ENCODE measurements around the gene KANSL1. TPM values are rescaled to one million over a fixed set of nuclear protein-coding genes. Genes with fewer than 3 reads are reported as not detected.
A peak's percentile ranks its signal among the peaks of the same experiment; 100 is the strongest.

Gene KANSL1
- total and polyA plus RNA-seq, 9 of the 15 experiments (the other 6 are each of a cell fraction or from before 2014, with no cell fraction given), result 3.6 to 55.4 (median 31.8) TPM

DNA sequence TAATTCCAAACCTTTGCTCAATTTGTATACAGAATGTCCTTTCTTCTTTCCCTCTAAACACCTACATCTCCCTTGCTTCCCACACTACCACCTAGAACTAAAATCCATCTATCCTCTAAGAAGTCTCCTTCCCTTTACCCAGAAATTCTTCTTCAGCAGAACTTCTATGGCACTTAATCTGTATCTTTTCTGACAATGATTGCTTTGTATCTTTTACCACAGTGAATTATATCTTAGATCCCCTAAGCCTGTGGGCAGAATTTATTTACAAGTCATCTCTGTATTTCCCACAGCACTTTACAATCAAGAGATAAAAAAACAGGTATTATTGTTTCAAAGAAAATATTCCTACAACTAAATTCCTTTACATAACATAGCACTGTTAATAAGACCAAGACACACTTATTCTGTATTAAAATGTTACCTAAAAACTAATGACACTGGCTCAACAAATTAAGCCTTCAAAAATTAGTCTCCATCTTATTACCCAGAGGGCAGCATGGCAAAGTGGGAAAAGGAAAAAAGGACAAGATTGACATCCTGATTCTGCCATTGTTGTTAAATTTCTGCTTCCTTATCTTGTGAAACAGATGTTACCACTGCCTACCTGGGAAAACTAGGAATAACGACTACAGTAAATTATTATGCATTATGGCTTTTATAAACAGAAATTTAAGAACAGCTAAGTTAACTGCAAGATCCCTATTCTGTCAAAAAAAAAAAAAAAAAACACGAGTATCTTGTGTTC lies 42.8 kb downstream of the KANSL1 start (continued):
- TF ChIP-seq, protein P1, sequence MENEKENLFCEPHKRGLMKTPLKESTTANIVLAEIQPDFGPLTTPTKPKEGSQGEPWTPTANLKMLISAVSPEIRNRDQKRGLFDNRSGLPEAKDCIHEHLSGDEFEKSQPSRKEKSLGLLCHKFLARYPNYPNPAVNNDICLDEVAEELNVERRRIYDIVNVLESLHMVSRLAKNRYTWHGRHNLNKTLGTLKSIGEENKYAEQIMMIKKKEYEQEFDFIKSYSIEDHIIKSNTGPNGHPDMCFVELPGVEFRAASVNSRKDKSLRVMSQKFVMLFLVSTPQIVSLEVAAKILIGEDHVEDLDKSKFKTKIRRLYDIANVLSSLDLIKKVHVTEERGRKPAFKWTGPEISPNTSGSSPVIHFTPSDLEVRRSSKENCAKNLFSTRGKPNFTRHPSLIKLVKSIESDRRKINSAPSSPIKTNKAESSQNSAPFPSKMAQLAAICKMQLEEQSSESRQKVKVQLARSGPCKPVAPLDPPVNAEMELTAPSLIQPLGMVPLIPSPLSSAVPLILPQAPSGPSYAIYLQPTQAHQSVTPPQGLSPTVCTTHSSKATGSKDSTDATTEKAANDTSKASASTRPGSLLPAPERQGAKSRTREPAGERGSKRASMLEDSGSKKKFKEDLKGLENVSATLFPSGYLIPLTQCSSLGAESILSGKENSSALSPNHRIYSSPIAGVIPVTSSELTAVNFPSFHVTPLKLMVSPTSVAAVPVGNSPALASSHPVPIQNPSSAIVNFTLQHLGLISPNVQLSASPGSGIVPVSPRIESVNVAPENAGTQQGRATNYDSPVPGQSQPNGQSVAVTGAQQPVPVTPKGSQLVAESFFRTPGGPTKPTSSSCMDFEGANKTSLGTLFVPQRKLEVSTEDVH (IDR thresholded peaks at IDR 0.05; ENCODE audit: low read depth, partially characterized antibody), result no peak
- peak; percentile 58 for TF ChIP-seq TCF3 (CRISPR knock-in tag; IDR thresholded peaks at IDR 0.05)
- no peak for TF ChIP-seq HIVEP1 (CRISPR knock-in tag; IDR thresholded peaks at IDR 0.05)
- TF ChIP-seq ZNF212 (CRISPR knock-in tag; IDR thresholded peaks at IDR 0.05), result no peak
- peak; percentile 16 for TF ChIP-seq DACH1 (IDR thresholded peaks at IDR 0.05; ENCODE audit: partially characterized antibody)

DNA sequence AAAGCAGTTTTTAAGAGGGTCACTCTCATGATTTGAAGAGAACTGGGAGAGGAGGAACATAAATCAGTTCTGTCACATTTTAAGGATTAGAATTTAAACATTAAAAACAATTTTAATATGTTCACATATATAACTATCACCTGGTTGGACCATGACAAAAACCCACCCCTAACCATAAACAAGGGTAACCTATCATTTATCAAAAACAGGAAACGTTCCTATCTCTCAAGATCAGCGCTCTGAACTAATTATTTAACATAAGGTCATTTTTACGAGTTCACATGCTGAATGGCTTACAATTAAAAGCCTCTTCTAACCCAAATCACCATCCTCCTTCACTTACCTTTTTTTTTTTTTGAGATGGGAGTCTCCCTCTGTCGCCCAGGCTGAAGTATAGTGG lies 45.0 kb downstream of the KANSL1 start:
- H3K4me1 ChIP-seq (replicated peaks in 1 of 2; ENCODE audit: control insufficient read depth in 2 of 2, insufficient read depth in 2 of 2, low read length in 2 of 2), result peaks cover 15 to 32% of the 10 kb centered on the region in 2 experiments; a peak in 4 of 5 replicates

More for the DNA sequence above, 45.0 kb downstream of the KANSL1 start:
- Histone ChIP-seq H3K27ac (ENCODE audit: extremely low read depth, low read depth, low read length) (no peak overlapping the region), H3K4me2 (ENCODE audit: insufficient read depth, low read length) (no peak overlapping the region), H3K36me3 (ENCODE audit: control insufficient read depth, insufficient read depth, low read length) (no peaks in the 10 kb centered on the region; the same call in 2 of the 3 replicates), H3K79me2 (ENCODE audit: control insufficient read depth, insufficient read depth, low read length) (peaks cover 93% of the 10 kb centered on the region), H3K9ac (ENCODE audit: insufficient read depth in 1 of 2, low read depth in 2 of 2, low read length in 2 of 2) (no peak overlapping the region), H3K9me3 (replicated peaks; ENCODE audit: control insufficient read depth, insufficient read depth, low read depth, low read length) (no peaks in the 10 kb centered on the region), H2AFZ (ENCODE audit: low read depth, low read length) (no peak overlapping the region), H4K20me1 (replicated peaks; ENCODE audit: control insufficient read depth, insufficient read depth, low read length) (peaks cover 17% of the 10 kb centered on the region), H3K27me3 (ENCODE audit: control insufficient read depth in 2 of 2, insufficient read depth in 2 of 2, low read length in 2 of 2) (no peaks in the 10 kb centered on the region), H3K9me1 (ENCODE audit: control insufficient read depth, insufficient read depth, low read length) (no peaks in the 10 kb centered on the region), H3K4me3 (no peak overlapping the region)
- intact Hi-C loops (cut with micrococcal nuclease), result no loop called here
- TF ChIP-seq FOXJ3 (CRISPR knock-in tag; IDR thresholded peaks at IDR 0.05) (no peak), MEIS2 (IDR thresholded peaks at IDR 0.05; ENCODE audit: partially characterized antibody) (peak; percentile 63)
- TF ChIP-seq, protein P2, sequence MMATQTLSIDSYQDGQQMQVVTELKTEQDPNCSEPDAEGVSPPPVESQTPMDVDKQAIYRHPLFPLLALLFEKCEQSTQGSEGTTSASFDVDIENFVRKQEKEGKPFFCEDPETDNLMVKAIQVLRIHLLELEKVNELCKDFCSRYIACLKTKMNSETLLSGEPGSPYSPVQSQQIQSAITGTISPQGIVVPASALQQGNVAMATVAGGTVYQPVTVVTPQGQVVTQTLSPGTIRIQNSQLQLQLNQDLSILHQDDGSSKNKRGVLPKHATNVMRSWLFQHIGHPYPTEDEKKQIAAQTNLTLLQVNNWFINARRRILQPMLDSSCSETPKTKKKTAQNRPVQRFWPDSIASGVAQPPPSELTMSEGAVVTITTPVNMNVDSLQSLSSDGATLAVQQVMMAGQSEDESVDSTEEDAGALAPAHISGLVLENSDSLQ (IDR thresholded peaks at IDR 0.05), result peak; percentile 52
- TF ChIP-seq, protein P3, sequence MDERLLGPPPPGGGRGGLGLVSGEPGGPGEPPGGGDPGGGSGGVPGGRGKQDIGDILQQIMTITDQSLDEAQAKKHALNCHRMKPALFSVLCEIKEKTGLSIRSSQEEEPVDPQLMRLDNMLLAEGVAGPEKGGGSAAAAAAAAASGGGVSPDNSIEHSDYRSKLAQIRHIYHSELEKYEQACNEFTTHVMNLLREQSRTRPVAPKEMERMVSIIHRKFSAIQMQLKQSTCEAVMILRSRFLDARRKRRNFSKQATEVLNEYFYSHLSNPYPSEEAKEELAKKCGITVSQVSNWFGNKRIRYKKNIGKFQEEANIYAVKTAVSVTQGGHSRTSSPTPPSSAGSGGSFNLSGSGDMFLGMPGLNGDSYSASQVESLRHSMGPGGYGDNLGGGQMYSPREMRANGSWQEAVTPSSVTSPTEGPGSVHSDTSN (CRISPR knock-in tag; IDR thresholded peaks at IDR 0.05; ENCODE audit: low read depth), result no peak
- TF ChIP-seq, protein P3 (tag; conservative IDR thresholded peaks at IDR 0.05; ENCODE audit: low read depth), result 0 out of 2 replicates have a peak, but pooled peaks have one; percentile 34
- WGBS (ENCODE audit: insufficient coverage, low coverage, missing lambda C conversion rate), result 60% methylated on average over 4 of the region's 4 CpGs
- ATAC-seq (no peak), FAIRE-seq (no peak), DNase-seq (ENCODE audit: extremely low read depth in 1 of 4, low spot score in 3 of 4) (no peak)
- ChIA-PET CTCF (ENCODE audit: low intra/inter-chr PET ratio) (no interaction called here), POLR2A (interaction anchor here (1.1 to 4.2 kb wide), 3 partner anchors 12 to 29 kb away, joined by 3 to 25 read pairs (median 6); no protein-coding TSS in a partner anchor)
- in situ Hi-C loops (cut with MboI), result no loop called here
- BruUV-seq (replicated peaks), result no TSS peak

Data from K562 (cell line).